Duodenal mucosa (tissue), 2 donors: ENCODE measurements around the gene AVPR2.

Experiments used
- H3K27ac ChIP-seq: one replicate; pipeline ENCODE4 v1.7.0; 2013; ENCODE audit warnings: low read depth, low read length
- H3K27me3 ChIP-seq, 2 donors: one replicate each; pipeline ENCODE4 v1.7.0; 2013; ENCODE audit warnings: low read length in 2 of 2, control low read depth in 1 of 2; ENCODE audit not compliant: insufficient read depth in 2 of 2, control insufficient read depth in 1 of 2
- H3K36me3 ChIP-seq, 2 donors: one replicate each; pipeline ENCODE4 v1.7.0; 2013; ENCODE audit warnings: low read length in 2 of 2, control low read depth in 1 of 2; ENCODE audit not compliant: insufficient read depth in 2 of 2, control insufficient read depth in 1 of 2
- H3K4me1 ChIP-seq, 2 donors: one replicate each; pipeline ENCODE4 v1.7.0; 2013; ENCODE audit warnings: low read length in 2 of 2, control low read depth in 1 of 2; ENCODE audit not compliant: insufficient read depth in 2 of 2, control insufficient read depth in 1 of 2
- H3K4me3 ChIP-seq, 2 donors: one replicate each; pipeline ENCODE4 v1.7.0; 2013; ENCODE audit warnings: low read length in 2 of 2, low read depth in 1 of 2
- H3K9ac ChIP-seq, 2 donors: one replicate each; pipeline ENCODE4 v1.7.0; 2013; ENCODE audit warnings: low read length in 2 of 2, low read depth in 1 of 2
- H3K9me3 ChIP-seq, 2 donors: one replicate each; pipeline ENCODE4 v1.7.0; 2013; ENCODE audit warnings: low read length in 2 of 2, control low read depth in 1 of 2; ENCODE audit not compliant: control insufficient read depth in 1 of 2

AVPR2 gene

GRCh38 chrX:153903238-153903980 is 1.1 kb upstream of the AVPR2 start:
- Histone ChIP-seq H3K27me3 (no peaks in the 10 kb centered on the region), H3K36me3 (no peaks in the 10 kb centered on the region), H3K9me3 (no peaks in the 10 kb centered on the region), H3K27ac (no peak overlapping the region), H3K4me1 (peaks cover 3 to 5% of the 10 kb centered on the region in 2 donors), H3K9ac (no peak overlapping the region), H3K4me3 (no peak overlapping the region)

DNA sequence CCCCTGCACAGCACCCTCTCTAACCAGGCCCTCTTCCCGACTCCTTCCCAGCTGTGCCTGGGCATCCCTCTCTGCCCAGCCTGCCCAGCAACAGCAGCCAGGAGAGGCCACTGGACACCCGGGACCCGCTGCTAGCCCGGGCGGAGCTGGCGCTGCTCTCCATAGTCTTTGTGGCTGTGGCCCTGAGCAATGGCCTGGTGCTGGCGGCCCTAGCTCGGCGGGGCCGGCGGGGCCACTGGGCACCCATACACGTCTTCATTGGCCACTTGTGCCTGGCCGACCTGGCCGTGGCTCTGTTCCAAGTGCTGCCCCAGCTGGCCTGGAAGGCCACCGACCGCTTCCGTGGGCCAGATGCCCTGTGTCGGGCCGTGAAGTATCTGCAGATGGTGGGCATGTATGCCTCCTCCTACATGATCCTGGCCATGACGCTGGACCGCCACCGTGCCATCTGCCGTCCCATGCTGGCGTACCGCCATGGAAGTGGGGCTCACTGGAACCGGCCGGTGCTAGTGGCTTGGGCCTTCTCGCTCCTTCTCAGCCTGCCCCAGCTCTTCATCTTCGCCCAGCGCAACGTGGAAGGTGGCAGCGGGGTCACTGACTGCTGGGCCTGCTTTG is 1.1 kb downstream of the AVPR2 start:
- Histone ChIP-seq H3K36me3 (no peaks in the 10 kb centered on the region), H3K4me3 (no peak overlapping the region), H3K4me1 (peaks cover 3 to 5% of the 10 kb centered on the region in 2 donors), H3K9me3 (no peaks in the 10 kb centered on the region), H3K27ac (no peak overlapping the region), H3K9ac (no peak overlapping the region), H3K27me3 (no peaks in the 10 kb centered on the region)

DNA sequence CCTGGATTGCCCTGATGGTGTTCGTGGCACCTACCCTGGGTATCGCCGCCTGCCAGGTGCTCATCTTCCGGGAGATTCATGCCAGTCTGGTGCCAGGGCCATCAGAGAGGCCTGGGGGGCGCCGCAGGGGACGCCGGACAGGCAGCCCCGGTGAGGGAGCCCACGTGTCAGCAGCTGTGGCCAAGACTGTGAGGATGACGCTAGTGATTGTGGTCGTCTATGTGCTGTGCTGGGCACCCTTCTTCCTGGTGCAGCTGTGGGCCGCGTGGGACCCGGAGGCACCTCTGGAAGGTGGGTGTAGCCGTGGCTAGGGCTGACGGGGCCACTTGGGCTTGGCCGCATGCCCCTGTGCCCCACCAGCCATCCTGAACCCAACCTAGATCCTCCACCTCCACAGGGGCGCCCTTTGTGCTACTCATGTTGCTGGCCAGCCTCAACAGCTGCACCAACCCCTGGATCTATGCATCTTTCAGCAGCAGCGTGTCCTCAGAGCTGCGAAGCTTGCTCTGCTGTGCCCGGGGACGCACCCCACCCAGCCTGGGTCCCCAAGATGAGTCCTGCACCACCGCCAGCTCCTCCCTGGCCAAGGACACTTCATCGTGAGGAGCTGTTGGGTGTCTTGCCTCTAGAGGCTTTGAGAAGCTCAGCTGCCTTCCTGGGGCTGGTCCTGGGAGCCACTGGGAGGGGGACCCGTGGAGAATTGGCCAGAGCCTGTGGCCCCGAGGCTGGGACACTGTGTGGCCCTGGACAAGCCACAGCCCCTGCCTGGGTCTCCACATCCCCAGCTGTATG is 1.8 kb downstream of the AVPR2 start:
- Histone ChIP-seq H3K9ac (no peak overlapping the region), H3K4me1 (peaks cover 3 to 5% of the 10 kb centered on the region in 2 donors), H3K27ac (no peak overlapping the region), H3K36me3 (no peaks in the 10 kb centered on the region), H3K4me3 (no peak overlapping the region), H3K9me3 (no peaks in the 10 kb centered on the region), H3K27me3 (no peaks in the 10 kb centered on the region)

DNA sequence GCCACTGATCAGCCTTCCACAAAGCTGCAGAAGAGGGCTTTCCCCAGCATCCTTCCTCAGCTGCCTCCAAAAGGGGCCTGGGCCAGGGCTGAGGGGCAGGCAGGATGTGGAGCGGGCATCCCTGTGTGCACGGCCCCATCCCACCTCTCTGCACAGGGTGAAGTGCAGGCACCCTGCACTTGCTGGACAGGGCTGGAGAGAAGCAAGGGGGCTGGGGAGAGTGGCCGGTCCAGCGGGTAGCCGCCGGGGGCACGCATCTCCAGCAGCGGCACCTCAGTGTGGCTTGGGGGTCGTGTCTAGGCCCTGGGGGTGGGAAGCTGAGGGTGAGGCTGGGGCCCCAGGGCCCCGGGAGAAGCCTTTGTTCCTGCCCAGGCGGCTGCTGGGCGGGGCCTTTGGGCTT is 3.0 kb downstream of the AVPR2 start:
- Histone ChIP-seq H3K9ac (no peak overlapping the region), H3K9me3 (no peaks in the 10 kb centered on the region), H3K4me1 (peaks cover 3 to 5% of the 10 kb centered on the region in 2 donors), H3K4me3 (no peak overlapping the region), H3K27ac (no peak overlapping the region), H3K27me3 (no peaks in the 10 kb centered on the region), H3K36me3 (no peaks in the 10 kb centered on the region)

- no peaks in the 10 kb centered on the region for H3K9me3 ChIP-seq
- no peak overlapping the region for H3K9ac ChIP-seq
- no peak overlapping the region for H3K27ac ChIP-seq
- H3K27me3 ChIP-seq = no peaks in the 10 kb centered on the region
- H3K4me3 ChIP-seq = no peak overlapping the region
- no peaks in the 10 kb centered on the region for H3K36me3 ChIP-seq
- H3K4me1 ChIP-seq = peaks cover under 1 to 2% of the 10 kb centered on the region in 2 donors
These were observed 3.9 kb downstream of the AVPR2 start for GRCh38 chrX:153908219-153908860.

DNA sequence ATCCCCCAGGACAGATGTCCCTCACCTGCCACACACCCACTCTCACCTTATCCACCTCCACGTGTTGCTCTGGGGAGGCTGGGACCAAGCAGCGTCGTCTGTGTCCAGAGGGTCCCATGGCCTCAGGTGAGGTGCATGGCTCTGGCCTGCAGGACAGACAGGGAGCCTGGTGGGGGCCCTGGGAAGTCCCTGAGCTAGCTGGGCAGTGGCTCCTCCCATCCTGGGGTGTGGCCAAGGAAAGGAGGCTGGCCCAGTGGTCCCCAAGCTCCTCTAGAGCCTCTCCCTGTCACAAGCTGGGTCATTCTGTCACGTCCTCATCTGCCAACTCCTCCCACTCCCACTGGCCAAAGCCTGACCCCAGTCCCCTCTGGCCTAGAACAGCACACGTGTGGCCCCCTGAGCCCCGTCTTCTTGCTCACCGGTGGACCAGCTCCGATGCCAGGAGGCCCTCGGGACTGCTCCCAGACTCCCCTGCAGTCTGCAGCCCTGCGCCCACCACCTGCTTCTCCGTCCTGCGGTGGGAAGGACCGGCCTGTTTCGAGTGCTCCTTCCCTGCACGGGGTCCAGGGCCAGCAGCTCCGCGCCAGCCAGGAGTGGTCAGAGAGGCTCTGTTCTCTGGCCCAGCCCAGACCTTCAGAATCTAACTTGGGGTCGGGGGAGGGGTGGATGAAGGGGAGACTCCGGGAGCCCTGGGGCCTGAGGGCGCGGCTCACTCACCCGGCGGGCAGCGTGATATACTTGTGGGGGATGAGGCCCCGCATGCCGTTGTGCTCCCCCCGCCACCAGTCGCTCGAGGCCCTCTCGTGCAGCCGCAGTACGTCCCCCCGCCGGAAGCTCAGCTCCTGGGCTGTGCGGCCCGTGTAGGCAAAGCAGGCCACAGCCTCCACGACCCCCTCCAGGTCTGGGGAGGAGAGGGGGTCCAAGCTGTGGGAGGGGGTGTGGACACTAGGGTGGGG is 4.8 kb downstream of the AVPR2 start:
- Histone ChIP-seq H3K4me3 (no peak overlapping the region), H3K9me3 (no peaks in the 10 kb centered on the region), H3K27me3 (no peaks in the 10 kb centered on the region), H3K36me3 (no peaks in the 10 kb centered on the region), H3K9ac (no peak overlapping the region), H3K27ac (no peak overlapping the region), H3K4me1 (no peaks in the 10 kb centered on the region)

GRCh38 chrX:153909980-153910360 is 5.5 kb downstream of the AVPR2 start:
- no peaks in the 10 kb centered on the region for H3K4me1 ChIP-seq
- no peak overlapping the region for H3K9ac ChIP-seq
- H3K4me3 ChIP-seq = no peak overlapping the region
- no peaks in the 10 kb centered on the region for H3K27me3 ChIP-seq
- no peak overlapping the region for H3K27ac ChIP-seq
- no peaks in the 10 kb centered on the region for H3K36me3 ChIP-seq
- no peaks in the 10 kb centered on the region for H3K9me3 ChIP-seq

DNA sequence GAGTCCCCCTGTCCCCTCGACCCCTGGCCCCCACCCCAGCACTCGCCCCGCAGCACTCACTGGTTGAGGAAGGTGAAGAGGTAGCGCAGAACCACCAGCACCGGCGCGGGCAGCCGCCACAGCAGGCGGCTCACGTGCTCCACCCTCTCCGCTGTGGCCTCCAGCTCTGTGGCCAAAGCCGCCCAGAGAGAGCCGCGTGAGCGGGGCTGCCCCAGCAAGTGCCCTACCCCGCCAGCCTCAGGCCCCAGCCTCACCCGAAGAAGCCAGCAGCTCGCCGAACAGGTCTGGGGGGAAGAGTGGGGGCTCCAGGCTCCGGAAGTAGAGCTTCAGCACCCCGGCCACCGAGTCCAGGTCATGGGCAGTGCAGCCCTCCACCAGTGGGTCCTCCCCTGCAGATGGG is 6.0 kb downstream of the AVPR2 start:
- no peak overlapping the region for H3K27ac ChIP-seq
- no peak overlapping the region for H3K4me3 ChIP-seq
- H3K9ac ChIP-seq = no peak overlapping the region
- no peaks in the 10 kb centered on the region for H3K4me1 ChIP-seq
- no peaks in the 10 kb centered on the region for H3K9me3 ChIP-seq
- no peaks in the 10 kb centered on the region for H3K27me3 ChIP-seq
- no peaks in the 10 kb centered on the region for H3K36me3 ChIP-seq

- Histone ChIP-seq H3K4me1 (no peaks in the 10 kb centered on the region), H3K9ac (no peak overlapping the region), H3K27ac (no peak overlapping the region), H3K9me3 (no peaks in the 10 kb centered on the region), H3K36me3 (no peaks in the 10 kb centered on the region), H3K4me3 (no peak overlapping the region), H3K27me3 (no peaks in the 10 kb centered on the region)
These were observed 7.3 kb downstream of the AVPR2 start for GRCh38 chrX:153911798-153912197.
